Measurements from ENCODE around the gene INTS3.
"Not testable (repeated sequence)": the region's sequence is repeated elsewhere in the genome, so short reads cannot be mapped to it uniquely, and the experiment has no call there.

Gene INTS3

GRCh38 chr1:153705484-153705883, 22.4 kb upstream of the INTS3 start:
- Histone ChIP-seq H3K9me3 (ENCODE audit: control insufficient read depth, insufficient read depth, low read depth, low read length) (no peaks in the 10 kb centered on the region), H3K36me3 (ENCODE audit: control insufficient read depth in 2 of 2, insufficient read depth in 1 of 2, low read length in 2 of 2) (no peaks in the 10 kb centered on the region), H3K4me3 (ENCODE audit: low read depth, low read length) (no peak overlapping the region), H3K4me1 (ENCODE audit: control insufficient read depth, insufficient read depth, low read length) (no peaks in the 10 kb centered on the region), H3K27ac (ENCODE audit: extremely low read depth, low read depth, low read length) (no peak overlapping the region)
- ChIA-PET CTCF (interaction anchor here (1.2 kb wide), 1 partner anchor 14 kb away, joined by 3 read pairs; no protein-coding TSS in a partner anchor), POLR2A (no interaction called here)
- TF ChIP-seq ZNF18 (tag by site-specific recombination; IDR thresholded peaks at IDR 0.05) (no peak), ZBTB1 (tag by site-specific recombination; IDR thresholded peaks at IDR 0.05) (no peak), ZNF280C (tag by site-specific recombination; IDR thresholded peaks at IDR 0.05) (no peak), ZNF416 (tag by site-specific recombination; IDR thresholded peaks at IDR 0.05) (no peak), ZNF211 (tag by site-specific recombination; IDR thresholded peaks at IDR 0.05; ENCODE audit: low read depth) (no peak), ZNF624 (tag by site-specific recombination; IDR thresholded peaks at IDR 0.05) (no peak), TCF7L2 (IDR thresholded peaks at IDR 0.05; ENCODE audit: borderline replicate concordance, low read depth, low read length) (no peak)

- no peaks in the 10 kb centered on the region for H3K9me3 ChIP-seq (ENCODE audit: control insufficient read depth, insufficient read depth, low read depth, low read length)
- H3K36me3 ChIP-seq (ENCODE audit: control insufficient read depth in 2 of 2, insufficient read depth in 1 of 2, low read length in 2 of 2), result no peaks in the 10 kb centered on the region
- CTCF ChIA-PET, result interaction anchor here (1.7 kb wide), 1 partner anchor 83 kb away, joined by 4 read pairs; the partner anchor contains the start of gene S100A1
- H3K4me1 ChIP-seq (ENCODE audit: control insufficient read depth, insufficient read depth, low read length), result no peaks in the 10 kb centered on the region
- H3K4me3 ChIP-seq (ENCODE audit: low read depth, low read length), result no peak overlapping the region
- H3K27ac ChIP-seq (ENCODE audit: extremely low read depth, low read depth, low read length), result no peak overlapping the region
- TF ChIP-seq ZNF132 (tag by site-specific recombination; IDR thresholded peaks at IDR 0.05; ENCODE audit: borderline replicate concordance) (no peak), ZNF558 (tag by site-specific recombination; IDR thresholded peaks at IDR 0.05) (no peak), ZBTB17 (tag by site-specific recombination; IDR thresholded peaks at IDR 0.05) (peak; percentile 44; the same call in 1 of the 2 replicates)
- POLR2A ChIA-PET, result no interaction called here
Measured at GRCh38 chr1:153711026-153711425, 16.8 kb upstream of the INTS3 start.

GRCh38 chr1:153716211-153716610, 11.6 kb upstream of the INTS3 start:
- TF ChIP-seq ZNF184 (tag by site-specific recombination; IDR thresholded peaks at IDR 0.05), result peak; percentile 98
- CTCF ChIA-PET; H3K4me1 ChIP-seq (ENCODE audit: control insufficient read depth, insufficient read depth, low read length); H3K9me3 ChIP-seq (ENCODE audit: control insufficient read depth, insufficient read depth, low read depth, low read length); H3K36me3 ChIP-seq (ENCODE audit: control insufficient read depth in 2 of 2, insufficient read depth in 1 of 2, low read length in 2 of 2); H3K27ac ChIP-seq (ENCODE audit: extremely low read depth, low read depth, low read length); H3K4me3 ChIP-seq (ENCODE audit: low read depth, low read length): not testable (repeated sequence)
- POLR2A ChIA-PET, result interaction anchor here (1.0 kb wide), 1 partner anchor 18 kb away, joined by 3 read pairs; no protein-coding TSS in a partner anchor

- ChIA-PET CTCF (no interaction called here), POLR2A (no interaction called here)
- Histone ChIP-seq H3K4me1 (ENCODE audit: control insufficient read depth, insufficient read depth, low read length) (no peaks in the 10 kb centered on the region), H3K9me3 (ENCODE audit: control insufficient read depth, insufficient read depth, low read depth, low read length) (no peaks in the 10 kb centered on the region), H3K27ac (ENCODE audit: extremely low read depth, low read depth, low read length) (no peak overlapping the region), H3K36me3 (ENCODE audit: control insufficient read depth in 2 of 2, insufficient read depth in 1 of 2, low read length in 2 of 2) (no peaks in the 10 kb centered on the region), H3K4me3 (ENCODE audit: low read depth, low read length) (no peak overlapping the region)
- TF ChIP-seq ZNF37A (tag by site-specific recombination; IDR thresholded peaks at IDR 0.05) (no peak), WT1 (tag by site-specific recombination; IDR thresholded peaks at IDR 0.05) (no peak), ZNF19 (tag by site-specific recombination; IDR thresholded peaks at IDR 0.05; ENCODE audit: low read depth) (no peak), ZBTB44 (tag by site-specific recombination; IDR thresholded peaks at IDR 0.05) (no peak), GLIS1 (tag by site-specific recombination; IDR thresholded peaks at IDR 0.05) (no peak), PRDM1 (tag by site-specific recombination; IDR thresholded peaks at IDR 0.05) (peak; percentile 58; the same call in 1 of the 2 replicates)
Measured at GRCh38 chr1:153717330-153717729, 10.5 kb upstream of the INTS3 start.
